Pancreas (tissue), 10 donors: ENCODE measurements around the gene CCDC68. TPM values are rescaled to one million over a fixed set of nuclear protein-coding genes. Genes with fewer than 3 reads are reported as not detected.

ENCODE experiments used
- ATAC-seq, 4 donors: fragments of 200-7000 bp; cut with Tn5 transposase; one replicate each; pipeline versions ENCODE4 v1.8.0 to v1.9.1; 2020; ENCODE audit warnings: mild to moderate bottlenecking in 4 of 4, moderate library complexity in 4 of 4
- DNase-seq, 6 donors: peaks; one replicate each; pipeline ENCODE4 v3.0.0-alpha.2; 2020
- FAIRE-seq: peaks from 2 replicates; lab custom pipeline; 2012; peaks lifted over from hg19 to GRCh38; lab: Jason Lieb, UNC
- H3K27ac ChIP-seq, 4 donors: fragments of 200-600 bp; sonication (generic); 1 replicate in 3 of 4; 2 replicates in 1 of 4; pipeline versions ENCODE4 v1.5.0 to v1.8.0; 2020
- H3K27me3 ChIP-seq, 4 donors: fragments of 200-600 bp; one replicate each; pipeline ENCODE4 v1.8.0; 2021
- H3K36me3 ChIP-seq, 3 donors: fragments of 200-600 bp; sonication (generic) in 1 of 3; one replicate each; pipeline versions ENCODE4 v1.5.0 to v1.8.0; 2020 to 2021
- H3K4me1 ChIP-seq, 3 donors: fragments of 200-600 bp; one replicate each; pipeline ENCODE4 v1.8.0; 2021
- H3K4me3 ChIP-seq, 4 donors: fragments of 200-600 bp; sonication (generic) in 2 of 4; one replicate each; pipeline versions ENCODE4 v1.5.0 to v1.8.0; 2020 to 2021
- H3K9me3 ChIP-seq, 4 donors: fragments of 200-600 bp; one replicate each; pipeline ENCODE4 v1.8.0; 2021
- CTCF ChIP-seq, 4 donors: fragments of 200-600 bp; sonication (generic) in 3 of 4; IDR thresholded peaks; one replicate each; pipeline versions ENCODE4 v1.5.0 to v1.8.0; 2021; ENCODE audit warnings: antibody characterized with exemption in 4 of 4
- WGBS, 2 donors: extraction: QIAGEN DNeasy Blood & Tissue Kit; methylation state at CpG; one replicate each; pipeline ENCODE4 v1.1.7; 2013; 5-methylcytosine and 5-hydroxymethylcytosine counted together
- intact Hi-C, 3 donors: fragments of 100-400 bp; cut with DNase I; formaldehyde crosslinking; loops; one replicate each; pipeline versions ENCODE4 v1.11.1 to v1.14.2; 2022
- polyA plus RNA-seq, 2 donors: library from polyadenylated mRNA; stranded (reverse); fragments of 200-250 nt; gene quantifications; one replicate each; pipeline ENCODE4 v1.2.3, GENCODE V29; 2013
- total RNA-seq, 6 donors: library from RNA; stranded (reverse); fragmentation: NEBNext Ultra II Directional in 4 of 6; extraction: Animal tissue kit (Norgen Biotek cat#: 25700) in 4 of 6; gene quantifications; one replicate each; pipeline versions ENCODE4 v1.2.1 to v1.2.4, GENCODE V29; 2021 to 2023
- donor health status: healthy with polysubstance abuse.
- donor health status: DM: no; HTN: no; CAD: no; lungs with moderate emphysema.
- donor health status: DM: no; HTN: no; CAD: no.
- donor health status: control.
- donor health status: control.
- donor health status: Bipolar disorder and iron deficiency.
- donor health status: DM: yes; HTN: yes; CAD: no.
- donor health status: DM: no; HTN: no; CAD: no.
- donor health status: DM: no; HTN: no; CAD: no.
- donor health status: DM: yes; HTN: yes; CAD: no.

The CCDC68 gene
- total and polyA plus RNA-seq, 8 donors = 0.79 to 5.0 (median 1.3) TPM

- WGBS, 2 donors = 85 to 89% methylated on average over 6 of the region's 6 CpGs
- H3K4me1 ChIP-seq = peaks cover 0 to 6% (median 4%) of the 10 kb centered on the region in 3 donors
- no peak overlapping the region for H3K27ac ChIP-seq
- no peak overlapping the region for H3K4me3 ChIP-seq
- intact Hi-C loops = no loop called here
- ATAC-seq = no peak
- no peak for TF ChIP-seq CTCF (IDR thresholded peaks at IDR 0.05)
- FAIRE-seq = no peak
- no peak for DNase-seq
- H3K36me3 ChIP-seq = no peaks in the 10 kb centered on the region
- H3K9me3 ChIP-seq = no peaks in the 10 kb centered on the region
- H3K27me3 ChIP-seq = no peaks in the 10 kb centered on the region
These were observed 78.0 kb downstream of the CCDC68 start for GRCh38 chr18:54881229-54881768.

GRCh38 chr18:54880395-54881105 lies 78.7 kb downstream of the CCDC68 start:
- Histone ChIP-seq H3K4me1 (peaks cover 0 to 6% (median 4%) of the 10 kb centered on the region in 3 donors), H3K36me3 (no peaks in the 10 kb centered on the region), H3K27me3 (no peaks in the 10 kb centered on the region), H3K27ac (no peak overlapping the region), H3K9me3 (no peaks in the 10 kb centered on the region), H3K4me3 (no peak overlapping the region)
- TF ChIP-seq CTCF (IDR thresholded peaks at IDR 0.05) = no peak
- intact Hi-C loops = no loop called here
- WGBS, 2 donors = 65 to 81% methylated on average over 5 of the region's 5 CpGs
- FAIRE-seq (no peak), DNase-seq (no peak), ATAC-seq (peak in 1 of 4 donors; percentile 57)

DNA sequence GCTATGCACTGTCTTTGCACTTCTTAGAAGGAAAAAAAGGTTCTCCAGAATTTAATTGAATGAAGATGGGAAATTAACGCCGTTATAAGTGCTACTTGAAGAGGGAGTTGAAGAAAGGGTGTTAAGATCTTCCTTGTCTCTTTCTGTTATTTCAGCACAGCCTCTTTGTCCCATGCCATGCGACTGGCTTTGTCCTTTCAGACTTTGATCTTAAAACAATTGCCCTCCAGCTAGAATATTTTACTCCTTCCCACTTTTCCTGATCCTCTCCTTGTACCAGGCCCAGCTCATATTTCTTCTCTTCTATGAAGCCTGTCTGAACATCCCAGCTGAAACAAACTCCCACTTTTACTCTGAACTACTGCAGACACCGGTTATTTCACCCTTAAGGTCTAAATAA lies 79.6 kb downstream of the CCDC68 start:
- intact Hi-C loops = no loop called here
- WGBS, 2 donors = 76 to 78% methylated on average over 4 of the region's 4 CpGs
- H3K27ac ChIP-seq = no peak overlapping the region
- no peak overlapping the region for H3K4me3 ChIP-seq
- no peak for ATAC-seq
- H3K9me3 ChIP-seq = no peaks in the 10 kb centered on the region
- peaks cover 0 to 6% (median 4%) of the 10 kb centered on the region in 3 donors for H3K4me1 ChIP-seq
- no peak for TF ChIP-seq CTCF (IDR thresholded peaks at IDR 0.05)
- no peak for FAIRE-seq
- no peak for DNase-seq
- H3K27me3 ChIP-seq = no peaks in the 10 kb centered on the region
- no peaks in the 10 kb centered on the region for H3K36me3 ChIP-seq

DNA sequence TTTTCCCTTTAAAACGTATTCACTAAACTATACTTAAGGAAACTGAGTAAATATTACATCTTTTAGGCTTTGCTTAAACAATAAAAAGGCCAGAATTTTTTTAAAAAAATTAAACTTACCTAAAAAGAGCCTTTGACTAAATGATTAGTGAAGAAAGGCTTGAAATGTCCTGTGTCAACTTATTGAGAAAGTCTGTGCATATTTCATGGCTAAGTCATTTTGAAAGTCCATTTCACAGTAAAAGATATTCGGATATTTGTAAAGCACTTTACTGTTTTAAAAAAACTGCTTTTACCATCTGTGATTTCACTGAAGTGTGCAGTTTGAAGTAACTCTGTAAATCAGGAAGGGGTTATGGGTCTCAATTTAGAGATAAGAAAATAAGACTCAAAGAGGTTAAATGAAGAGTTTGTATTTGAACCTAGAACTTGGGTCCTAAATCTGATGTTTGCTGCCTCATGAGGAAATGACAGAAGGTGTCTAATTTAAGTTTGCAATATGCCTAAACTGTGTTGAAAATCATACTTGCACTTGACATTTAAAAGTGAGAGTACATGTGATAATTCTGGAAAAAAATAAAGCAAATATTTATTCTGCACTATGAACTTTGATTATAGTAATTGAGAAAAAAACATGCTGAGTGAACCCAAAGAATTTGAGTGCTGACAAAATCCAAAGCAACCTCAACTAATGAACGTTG lies 80.5 kb downstream of the CCDC68 start:
- no peaks in the 10 kb centered on the region for H3K27me3 ChIP-seq
- no peak for FAIRE-seq
- no peak overlapping the region for H3K27ac ChIP-seq
- no peak for TF ChIP-seq CTCF (IDR thresholded peaks at IDR 0.05)
- peaks cover 0 to 6% (median 4%) of the 10 kb centered on the region in 3 donors for H3K4me1 ChIP-seq
- H3K4me3 ChIP-seq = no peak overlapping the region
- no peak for DNase-seq
- peak in 1 of 4 donors; percentile 41 for ATAC-seq
- H3K9me3 ChIP-seq = no peaks in the 10 kb centered on the region
- intact Hi-C loops = no loop called here
- H3K36me3 ChIP-seq = no peaks in the 10 kb centered on the region
- 47 to 48% methylated on average over 3 of the region's 3 CpGs for WGBS, 2 donors
